Measurements from ENCODE around the gene ST3GAL5.
"Not testable (repeated sequence)": the region's sequence is repeated elsewhere in the genome, so short reads cannot be mapped to it uniquely, and the experiment has no call there.

The ST3GAL5 gene

DNA sequence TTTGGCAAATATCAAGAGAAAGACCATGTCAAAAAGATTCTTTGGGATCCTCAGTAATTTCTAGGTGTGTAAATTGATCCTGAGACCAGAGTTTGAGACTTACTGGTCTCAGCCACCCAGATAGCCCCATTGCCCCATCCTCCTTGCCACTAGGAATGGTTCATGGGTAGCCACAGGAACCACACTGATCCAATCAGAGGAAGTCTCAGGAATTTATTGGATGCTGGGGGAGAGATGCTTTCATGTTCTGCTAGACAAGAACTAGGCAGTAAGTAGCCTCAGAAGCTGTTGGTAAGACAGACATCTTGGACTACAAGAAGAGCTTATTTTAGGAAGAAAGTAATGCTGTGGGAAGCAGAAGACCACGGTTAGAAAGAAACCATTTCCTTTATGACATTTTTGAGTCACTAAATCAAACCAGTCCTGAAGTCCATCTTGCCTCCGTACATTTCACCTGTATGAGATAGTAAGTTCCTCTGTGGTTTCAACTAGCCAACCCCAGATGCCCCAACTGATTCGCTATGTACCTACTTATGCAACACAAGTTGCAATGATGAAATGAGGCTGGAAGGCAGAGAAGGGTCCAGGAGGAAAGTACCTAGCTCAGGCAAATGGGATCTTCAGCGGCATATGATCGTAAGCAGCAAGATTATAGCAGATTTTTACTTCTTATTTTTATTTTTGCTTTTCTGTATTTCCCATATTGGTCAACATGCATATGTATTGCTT lies 3.6 kb upstream of the ST3GAL5 start:
- no peak for DNase-seq

DNA sequence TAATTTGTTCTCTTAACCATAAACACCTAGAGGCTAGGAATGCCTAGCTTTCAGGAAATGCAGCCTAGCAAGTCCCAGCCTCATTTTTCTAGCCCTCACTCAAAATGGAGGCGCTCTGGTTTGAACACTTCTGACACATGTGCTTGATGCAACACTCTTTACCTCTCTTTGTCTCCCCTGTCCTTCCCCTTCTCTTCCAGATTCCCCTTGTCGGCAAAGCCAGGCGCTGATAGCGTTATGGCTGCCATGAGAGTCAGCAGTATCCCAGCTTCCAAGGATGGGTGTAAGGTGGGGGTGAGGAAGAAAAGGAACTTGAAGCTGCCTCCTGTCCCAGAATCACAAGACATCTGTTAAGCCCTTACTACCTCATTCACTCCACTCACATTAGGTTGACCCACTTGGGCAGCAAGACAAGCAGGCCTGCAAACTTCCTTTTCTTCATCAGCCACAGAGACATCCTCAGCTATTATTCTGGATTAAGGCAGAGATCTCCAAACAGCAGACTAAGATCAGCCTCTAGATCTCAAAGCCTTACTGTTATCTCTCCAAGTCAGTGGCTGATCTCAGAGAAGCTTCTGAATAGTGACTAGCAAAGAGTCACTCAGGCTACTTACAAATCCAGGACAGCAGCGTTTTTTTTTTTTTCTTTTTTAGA lies 1.9 kb upstream of the ST3GAL5 start:
- no peak for DNase-seq

- DNase-seq: no peak
These were observed 964 bp upstream of the ST3GAL5 start for GRCh38 chr2:85889627-85890281.

GRCh38 chr2:85888020-85888683 lies 638 bp downstream of the ST3GAL5 start:
- peak; percentile 19 for DNase-seq

DNA sequence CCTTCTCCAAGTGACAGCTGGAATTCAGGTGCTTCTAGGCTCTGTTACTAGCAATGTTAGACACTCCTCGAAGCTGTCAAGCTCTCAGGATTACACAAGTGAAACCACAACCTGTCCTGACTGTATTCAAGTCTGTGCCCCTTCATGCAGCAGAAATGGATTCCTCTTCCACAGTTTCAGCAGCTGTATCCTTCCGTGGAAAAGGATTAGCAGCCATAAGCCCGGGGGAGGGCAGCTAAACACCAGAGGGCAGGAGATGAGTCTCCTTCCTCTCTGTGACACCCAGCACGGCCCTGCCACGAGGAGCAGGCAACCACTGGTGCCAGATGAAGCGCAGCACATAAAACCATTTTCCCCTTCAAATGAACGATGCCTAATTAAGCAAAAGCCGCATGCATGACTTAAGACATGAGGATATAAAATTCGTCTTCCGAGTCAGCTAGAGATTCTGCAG lies 1.2 kb downstream of the ST3GAL5 start:
- peak; percentile 45 for DNase-seq

DNA sequence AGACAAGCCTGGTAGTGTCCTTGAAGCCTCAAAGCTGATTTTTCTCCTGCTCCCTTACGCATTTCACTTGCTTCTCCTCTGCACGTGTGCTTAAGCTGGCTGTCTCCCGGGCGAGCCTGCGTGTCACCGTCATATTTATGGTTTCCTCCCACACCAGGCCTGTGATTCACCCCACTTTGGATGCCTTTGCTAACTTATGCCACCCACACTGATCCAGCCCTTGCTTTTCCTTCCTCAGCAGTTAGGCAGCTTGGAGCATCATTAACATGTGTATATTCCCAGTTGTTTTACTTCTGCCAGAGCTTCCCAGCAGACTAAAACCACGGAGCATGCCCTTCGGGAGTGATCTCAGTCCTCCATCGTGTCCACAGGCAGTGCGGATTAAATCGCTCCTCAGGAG lies 2.2 kb downstream of the ST3GAL5 start:
- DNase-seq: peak; percentile 19

GRCh38 chr2:85886141-85886540 lies 2.6 kb downstream of the ST3GAL5 start:
- no peak for DNase-seq

GRCh38 chr2:85881781-85882180 lies 7.0 kb downstream of the ST3GAL5 start:
- not testable (repeated sequence) for DNase-seq

- DNase-seq: not testable (repeated sequence)
These were observed 8.0 kb downstream of the ST3GAL5 start for GRCh38 chr2:85880716-85881328.

GRCh38 chr2:85878719-85879370 lies 9.9 kb downstream of the ST3GAL5 start:
- DNase-seq: no peak

DNA sequence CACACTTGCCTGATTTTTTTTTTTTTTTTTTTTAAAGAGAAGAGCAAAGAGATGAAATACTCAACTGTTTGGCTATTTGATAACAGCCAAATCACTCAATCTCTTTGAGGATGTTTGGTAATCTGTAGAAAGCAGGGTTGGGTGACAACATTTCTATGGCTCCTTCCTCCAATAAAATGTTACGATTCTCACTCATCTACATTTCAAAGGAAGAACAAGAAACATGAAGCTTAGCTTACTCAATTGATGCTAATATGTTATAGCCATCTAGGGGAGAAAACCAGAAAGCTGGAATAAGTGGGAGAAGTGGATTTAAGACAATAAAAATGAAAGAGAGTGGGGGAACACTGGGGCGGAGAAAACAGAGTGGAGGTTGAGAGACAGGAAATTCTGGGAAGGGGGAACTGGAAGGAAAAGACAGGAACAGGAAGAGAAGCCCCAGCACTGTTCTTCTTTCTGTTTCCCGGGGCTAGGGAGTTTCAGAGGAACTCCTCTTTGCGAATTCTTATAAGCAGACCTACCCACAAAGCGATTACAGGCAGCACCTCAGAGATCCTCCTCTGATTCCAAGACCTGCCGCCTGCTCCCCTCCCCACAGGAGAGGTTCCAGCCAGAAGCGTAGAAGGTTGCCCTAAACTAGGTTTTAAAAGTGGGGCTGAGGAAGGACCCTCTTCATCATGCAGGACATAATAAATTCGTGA lies 13.3 kb downstream of the ST3GAL5 start:
- DNase-seq: no peak

- DNase-seq: no peak
These were observed 15.1 kb downstream of the ST3GAL5 start for GRCh38 chr2:85873679-85874078.

GRCh38 chr2:85872536-85873161 lies 16.1 kb downstream of the ST3GAL5 start:
- no peak for DNase-seq

GRCh38 chr2:85871494-85872164 lies 17.2 kb downstream of the ST3GAL5 start:
- DNase-seq: no peak

DNA sequence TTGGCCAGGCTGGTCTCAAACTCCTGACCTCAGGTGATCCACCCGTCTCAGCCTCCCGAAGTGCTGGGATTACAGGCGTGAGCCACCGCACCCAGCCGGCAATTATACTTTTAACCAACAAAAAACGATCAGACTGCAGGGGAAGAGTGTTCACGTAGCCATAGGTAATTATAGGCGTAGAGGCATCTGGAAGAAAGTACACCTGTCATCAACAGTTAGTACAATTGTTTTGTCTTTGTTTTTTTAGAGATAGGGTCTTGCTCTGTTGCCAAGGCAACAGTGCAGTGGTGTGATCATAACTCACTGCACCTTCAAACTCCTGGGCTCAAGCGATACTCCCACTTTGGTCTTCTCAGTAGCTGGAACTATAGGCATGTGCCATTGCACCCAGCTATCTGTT lies 20.0 kb downstream of the ST3GAL5 start:
- DNase-seq: no peak

DNA sequence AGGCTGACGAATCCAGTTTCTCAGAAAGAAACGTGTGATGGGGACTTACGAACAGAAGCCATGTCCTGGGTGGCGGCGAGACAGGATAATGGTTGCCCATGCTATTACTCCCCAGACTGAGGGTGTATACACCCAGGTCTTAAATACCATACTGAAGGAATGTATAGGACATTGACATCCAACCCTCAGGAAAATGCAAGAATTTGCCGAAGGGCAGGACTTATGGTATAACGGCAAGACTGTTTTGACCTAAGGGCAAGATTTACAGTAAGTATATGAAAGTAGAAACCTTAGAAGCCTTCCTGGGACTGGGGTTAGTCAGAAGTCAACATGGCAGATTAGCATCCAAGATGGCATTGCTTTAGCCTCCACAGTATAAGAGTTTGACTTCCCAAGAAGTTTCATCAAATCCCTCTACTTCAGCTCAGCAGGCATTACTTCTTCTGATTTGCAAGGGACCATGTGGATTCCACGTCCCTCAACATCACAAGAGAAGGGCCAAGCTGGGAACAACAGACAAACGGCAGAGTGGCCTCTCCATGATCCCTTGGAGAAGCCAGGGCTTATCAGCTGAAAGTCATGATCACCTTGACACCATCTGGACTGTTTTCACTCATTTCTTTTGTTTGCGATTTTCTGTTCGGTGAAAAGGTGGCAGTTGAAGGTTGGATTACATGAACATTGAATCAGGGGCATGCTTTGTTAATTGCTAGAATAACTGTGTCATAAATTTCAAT lies 21.1 kb downstream of the ST3GAL5 start:
- DNase-seq: no peak

GRCh38 chr2:85867121-85867520 lies 21.7 kb downstream of the ST3GAL5 start:
- DNase-seq: no peak

- DNase-seq: no peak
These were observed 22.6 kb downstream of the ST3GAL5 start for GRCh38 chr2:85866165-85866659.

- DNase-seq: no peak
These were observed 23.1 kb downstream of the ST3GAL5 start for GRCh38 chr2:85865539-85866164.

All from activated gamma-delta T cell treated with Interleukin-2 at 50 U/mL for 16 hours (primary cell).